ENCODE results near the gene SLC49A3. TPM values are rescaled to one million over a fixed set of nuclear protein-coding genes. Genes with fewer than 3 reads are reported as not detected.

The SLC49A3 gene
- total and polyA plus RNA-seq, 2 experiments from 2014 or later = 1.3 to 3.7 TPM

DNA sequence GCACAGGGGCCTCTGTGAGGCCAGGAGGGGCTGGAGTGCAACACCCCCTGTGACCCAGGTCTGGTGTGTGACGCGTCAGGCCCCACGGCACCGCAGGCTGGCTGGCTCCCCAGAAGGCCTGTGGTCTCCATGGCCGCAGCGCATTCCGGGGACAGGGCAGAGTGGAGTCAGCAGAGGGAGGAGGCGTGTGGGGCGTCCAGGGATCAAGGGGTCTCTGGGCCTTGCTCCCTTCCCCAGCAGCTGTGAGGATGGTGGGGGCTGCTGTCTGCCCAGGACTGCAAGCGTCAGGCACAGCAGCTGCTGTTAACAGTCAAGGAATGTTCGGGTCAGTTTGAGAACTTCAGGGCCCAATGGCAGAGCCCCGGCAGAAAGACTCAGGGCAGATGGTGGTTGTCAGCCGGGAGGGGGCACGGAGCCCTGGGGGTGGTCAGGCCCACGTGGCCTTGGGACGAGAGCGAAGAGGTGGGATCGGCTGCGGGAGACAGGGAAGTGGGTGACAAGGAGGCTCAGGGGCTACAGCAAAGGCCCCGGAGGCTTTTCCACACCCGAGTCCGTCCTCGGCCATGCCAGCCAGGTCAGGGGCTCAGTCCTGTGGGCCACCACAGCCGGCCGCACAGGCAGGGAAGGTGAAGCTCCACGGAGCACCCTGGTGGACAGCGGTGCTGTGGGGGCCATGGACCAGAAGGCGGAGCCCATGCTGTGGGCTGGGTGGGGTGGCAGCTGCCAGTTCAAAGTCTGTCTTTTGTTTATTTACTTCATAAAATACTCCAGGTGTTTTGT is 35.0 kb upstream of the SLC49A3 start:
- TF ChIP-seq, protein P1, sequence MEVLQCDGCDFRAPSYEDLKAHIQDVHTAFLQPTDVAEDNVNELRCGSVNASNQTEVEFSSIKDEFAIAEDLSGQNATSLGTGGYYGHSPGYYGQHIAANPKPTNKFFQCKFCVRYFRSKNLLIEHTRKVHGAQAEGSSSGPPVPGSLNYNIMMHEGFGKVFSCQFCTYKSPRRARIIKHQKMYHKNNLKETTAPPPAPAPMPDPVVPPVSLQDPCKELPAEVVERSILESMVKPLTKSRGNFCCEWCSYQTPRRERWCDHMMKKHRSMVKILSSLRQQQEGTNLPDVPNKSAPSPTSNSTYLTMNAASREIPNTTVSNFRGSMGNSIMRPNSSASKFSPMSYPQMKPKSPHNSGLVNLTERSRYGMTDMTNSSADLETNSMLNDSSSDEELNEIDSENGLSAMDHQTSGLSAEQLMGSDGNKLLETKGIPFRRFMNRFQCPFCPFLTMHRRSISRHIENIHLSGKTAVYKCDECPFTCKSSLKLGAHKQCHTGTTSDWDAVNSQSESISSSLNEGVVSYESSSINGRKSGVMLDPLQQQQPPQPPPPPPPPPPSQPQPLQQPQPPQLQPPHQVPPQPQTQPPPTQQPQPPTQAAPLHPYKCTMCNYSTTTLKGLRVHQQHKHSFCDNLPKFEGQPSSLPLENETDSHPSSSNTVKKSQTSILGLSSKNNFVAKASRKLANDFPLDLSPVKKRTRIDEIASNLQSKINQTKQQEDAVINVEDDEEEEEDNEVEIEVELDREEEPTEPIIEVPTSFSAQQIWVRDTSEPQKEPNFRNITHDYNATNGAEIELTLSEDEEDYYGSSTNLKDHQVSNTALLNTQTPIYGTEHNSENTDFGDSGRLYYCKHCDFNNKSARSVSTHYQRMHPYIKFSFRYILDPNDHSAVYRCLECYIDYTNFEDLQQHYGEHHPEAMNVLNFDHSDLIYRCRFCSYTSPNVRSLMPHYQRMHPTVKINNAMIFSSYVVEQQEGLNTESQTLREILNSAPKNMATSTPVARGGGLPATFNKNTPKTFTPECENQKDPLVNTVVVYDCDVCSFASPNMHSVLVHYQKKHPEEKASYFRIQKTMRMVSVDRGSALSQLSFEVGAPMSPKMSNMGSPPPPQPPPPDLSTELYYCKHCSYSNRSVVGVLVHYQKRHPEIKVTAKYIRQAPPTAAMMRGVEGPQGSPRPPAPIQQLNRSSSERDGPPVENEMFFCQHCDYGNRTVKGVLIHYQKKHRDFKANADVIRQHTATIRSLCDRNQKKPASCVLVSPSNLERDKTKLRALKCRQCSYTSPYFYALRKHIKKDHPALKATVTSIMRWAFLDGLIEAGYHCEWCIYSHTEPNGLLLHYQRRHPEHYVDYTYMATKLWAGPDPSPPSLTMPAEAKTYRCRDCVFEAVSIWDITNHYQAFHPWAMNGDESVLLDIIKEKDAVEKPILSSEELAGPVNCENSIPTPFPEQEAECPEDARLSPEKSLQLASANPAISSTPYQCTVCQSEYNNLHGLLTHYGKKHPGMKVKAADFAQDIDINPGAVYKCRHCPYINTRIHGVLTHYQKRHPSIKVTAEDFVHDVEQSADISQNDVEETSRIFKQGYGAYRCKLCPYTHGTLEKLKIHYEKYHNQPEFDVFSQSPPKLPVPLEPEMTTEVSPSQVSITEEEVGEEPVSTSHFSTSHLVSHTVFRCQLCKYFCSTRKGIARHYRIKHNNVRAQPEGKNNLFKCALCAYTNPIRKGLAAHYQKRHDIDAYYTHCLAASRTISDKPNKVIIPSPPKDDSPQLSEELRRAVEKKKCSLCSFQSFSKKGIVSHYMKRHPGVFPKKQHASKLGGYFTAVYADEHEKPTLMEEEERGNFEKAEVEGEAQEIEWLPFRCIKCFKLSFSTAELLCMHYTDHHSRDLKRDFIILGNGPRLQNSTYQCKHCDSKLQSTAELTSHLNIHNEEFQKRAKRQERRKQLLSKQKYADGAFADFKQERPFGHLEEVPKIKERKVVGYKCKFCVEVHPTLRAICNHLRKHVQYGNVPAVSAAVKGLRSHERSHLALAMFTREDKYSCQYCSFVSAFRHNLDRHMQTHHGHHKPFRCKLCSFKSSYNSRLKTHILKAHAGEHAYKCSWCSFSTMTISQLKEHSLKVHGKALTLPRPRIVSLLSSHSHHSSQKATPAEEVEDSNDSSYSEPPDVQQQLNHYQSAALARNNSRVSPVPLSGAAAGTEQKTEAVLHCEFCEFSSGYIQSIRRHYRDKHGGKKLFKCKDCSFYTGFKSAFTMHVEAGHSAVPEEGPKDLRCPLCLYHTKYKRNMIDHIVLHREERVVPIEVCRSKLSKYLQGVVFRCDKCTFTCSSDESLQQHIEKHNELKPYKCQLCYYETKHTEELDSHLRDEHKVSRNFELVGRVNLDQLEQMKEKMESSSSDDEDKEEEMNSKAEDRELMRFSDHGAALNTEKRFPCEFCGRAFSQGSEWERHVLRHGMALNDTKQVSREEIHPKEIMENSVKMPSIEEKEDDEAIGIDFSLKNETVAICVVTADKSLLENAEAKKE (CRISPR knock-in tag; IDR thresholded peaks at IDR 0.05) = no peak
- no peak for TF ChIP-seq EZH2 (IDR thresholded peaks at IDR 0.05; ENCODE audit: low read depth, unreplicated experiment)
- H3K27me3 Mint-ChIP-seq (ENCODE audit: insufficient read depth, low read depth, poor library complexity) = peaks cover 18% of the 10 kb centered on the region
- H3K4me1 ChIP-seq (ENCODE audit: insufficient read depth) = no peaks in the 10 kb centered on the region
- H3K4me2 ChIP-seq = no peak overlapping the region
- DNase-seq (ENCODE audit: low spot score) = no peak
- H3K9me2 ChIP-seq (ENCODE audit: insufficient read depth) = no peaks in the 10 kb centered on the region
- H3K36me3 ChIP-seq (ENCODE audit: insufficient read depth) = no peaks in the 10 kb centered on the region
- H2AFZ ChIP-seq = no peak overlapping the region
- H3K27ac Mint-ChIP-seq = no peak overlapping the region
- peaks cover 25% of the 10 kb centered on the region for H4K20me1 ChIP-seq (replicated peaks; ENCODE audit: insufficient read depth)
- no peak overlapping the region for H3K27ac ChIP-seq (ENCODE audit: low read depth)
- H3F3A ChIP-seq (replicated peaks; ENCODE audit: low read depth) = no peaks in the 10 kb centered on the region
- no peaks in the 10 kb centered on the region for H3K27me3 ChIP-seq (ENCODE audit: insufficient read depth)
- ATAC-seq = no peak
- peaks cover 80% of the 10 kb centered on the region for H3K79me2 ChIP-seq (replicated peaks; ENCODE audit: insufficient read depth)
- no peaks in the 10 kb centered on the region; the same call in 2 of the 3 replicates for H3K9me3 Mint-ChIP-seq
- H3K4me3 ChIP-seq = no peak overlapping the region
- no peak overlapping the region for H3K4me3 Mint-ChIP-seq
- H3K4me1 Mint-ChIP-seq = peaks cover 2% of the 10 kb centered on the region; the same call in 1 of the 3 replicates
- H3K36me3 Mint-ChIP-seq (ENCODE audit: low read depth) = peaks cover 36% of the 10 kb centered on the region

DNA sequence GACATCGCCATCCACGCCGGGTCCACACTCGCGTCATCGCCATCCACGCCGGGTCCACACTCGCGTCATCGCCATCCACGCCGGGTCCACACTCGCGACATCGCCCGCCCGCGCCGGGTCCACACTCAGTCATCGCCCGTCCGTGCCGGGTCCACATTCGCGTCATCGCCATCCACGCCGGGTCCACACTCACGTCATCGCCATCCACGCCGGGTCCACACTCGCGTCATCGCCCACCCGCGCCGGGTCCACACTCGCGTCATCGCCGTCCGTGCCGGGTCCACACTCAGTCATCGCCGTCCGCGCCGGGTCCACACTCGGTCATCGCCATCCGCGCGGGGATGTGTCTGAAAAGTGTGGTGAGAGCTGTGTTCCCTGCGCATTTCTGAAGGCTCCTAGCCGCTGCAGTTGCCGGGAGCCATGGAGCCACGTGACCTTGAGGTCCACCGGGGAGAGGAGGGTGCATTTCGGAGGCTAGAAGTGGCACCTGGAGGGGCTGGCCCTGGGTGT is 34.0 kb upstream of the SLC49A3 start:
- H3K4me1 Mint-ChIP-seq = peaks cover 2% of the 10 kb centered on the region; the same call in 1 of the 3 replicates
- TF ChIP-seq, protein P1 (CRISPR knock-in tag; IDR thresholded peaks at IDR 0.05) = no peak
- TF ChIP-seq EZH2phosphoT487 (IDR thresholded peaks at IDR 0.05; ENCODE audit: unreplicated experiment) (no peak), NANOG (IDR thresholded peaks at IDR 0.05; ENCODE audit: borderline replicate concordance) (no peak)

More for the DNA sequence above, 34.0 kb upstream of the SLC49A3 start:
- Histone ChIP-seq H3F3A (replicated peaks; ENCODE audit: low read depth) (no peaks in the 10 kb centered on the region), H3K4me2 (no peak overlapping the region), H3K36me3 (ENCODE audit: insufficient read depth) (no peaks in the 10 kb centered on the region), H3K27ac (ENCODE audit: low read depth) (no peak overlapping the region), H2AFZ (no peak overlapping the region), H3K79me2 (replicated peaks; ENCODE audit: insufficient read depth) (peaks cover 80% of the 10 kb centered on the region), H4K20me1 (replicated peaks; ENCODE audit: insufficient read depth) (peaks cover 28% of the 10 kb centered on the region), H3K4me3 (no peak overlapping the region), H3K27me3 (ENCODE audit: insufficient read depth) (no peaks in the 10 kb centered on the region), H3K9me2 (ENCODE audit: insufficient read depth) (no peaks in the 10 kb centered on the region), H3K4me1 (ENCODE audit: insufficient read depth) (no peaks in the 10 kb centered on the region)
- DNase-seq (ENCODE audit: low spot score) = no peak
- Mint-ChIP-seq H3K27ac (no peak overlapping the region), H3K27me3 (ENCODE audit: insufficient read depth, low read depth, poor library complexity) (peaks cover 18% of the 10 kb centered on the region), H3K9me3 (no peaks in the 10 kb centered on the region; the same call in 2 of the 3 replicates), H3K36me3 (ENCODE audit: low read depth) (peaks cover 33% of the 10 kb centered on the region), H3K4me3 (no peak overlapping the region)
- no peak for ATAC-seq
